ENCODE data around the gene OR2M2.

DNA sequence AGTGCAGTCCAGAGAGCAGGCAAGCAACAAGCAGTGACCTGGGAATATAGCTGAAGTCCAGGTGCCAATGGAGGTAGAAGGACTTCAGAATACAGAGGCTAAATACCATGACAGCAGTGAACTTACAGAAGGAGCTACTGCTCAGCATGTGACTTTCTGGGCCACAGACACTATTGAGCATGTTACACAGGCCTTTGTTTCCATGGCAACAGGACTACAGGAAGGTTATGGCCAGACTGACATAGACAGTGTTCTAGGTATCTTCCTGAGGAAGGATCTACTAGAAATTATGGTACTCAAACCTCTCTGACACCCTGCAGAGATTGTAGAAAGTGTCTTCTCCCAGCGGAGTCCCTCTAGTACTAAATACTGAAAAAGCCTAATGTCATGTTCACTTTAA, 18.7 kb upstream of the OR2M2 start:
- no peak for TF ChIP-seq CTCF (conservative IDR thresholded peaks at IDR 0.05; ENCODE audit: low read depth, low read length)
- no peak for TF ChIP-seq EZH2phosphoT487 (IDR thresholded peaks at IDR 0.05; ENCODE audit: borderline replicate concordance, low read length)

Data from PC-3 (cell line).